ENCODE data around the gene SPAG8.

SPAG8 gene

DNA sequence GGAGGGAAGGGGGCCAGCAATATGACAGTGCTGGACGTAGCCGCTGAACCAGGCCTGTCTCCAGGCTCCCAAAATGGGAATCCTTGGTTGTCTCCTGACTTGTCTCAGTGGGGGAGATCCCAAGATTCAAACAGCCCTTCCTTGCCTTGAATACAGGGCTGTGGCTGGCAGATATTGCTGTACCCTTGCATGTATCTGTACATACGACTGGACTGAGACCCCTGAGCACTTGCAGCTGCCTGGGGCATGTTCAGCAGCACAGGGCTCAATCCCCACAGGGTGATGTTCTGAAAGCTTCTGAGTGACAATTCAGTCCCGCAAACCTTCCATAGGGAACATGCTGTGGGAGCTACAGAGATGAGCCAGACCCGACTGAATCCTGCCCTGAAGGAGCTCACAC, 44.8 kb upstream of the SPAG8 start:
- no peak overlapping the region for H3K4me3 ChIP-seq (ENCODE audit: low read depth, low read length)
- H3K27ac ChIP-seq = no peak overlapping the region
- no peaks in the 10 kb centered on the region for H3K9me3 ChIP-seq (ENCODE audit: severe bottlenecking)
- no peak for DNase-seq
- no peaks in the 10 kb centered on the region for H3K27me3 ChIP-seq (ENCODE audit: insufficient read depth, low read depth, severe bottlenecking)
- no peaks in the 10 kb centered on the region for H3K36me3 ChIP-seq
- TF ChIP-seq, protein P1, sequence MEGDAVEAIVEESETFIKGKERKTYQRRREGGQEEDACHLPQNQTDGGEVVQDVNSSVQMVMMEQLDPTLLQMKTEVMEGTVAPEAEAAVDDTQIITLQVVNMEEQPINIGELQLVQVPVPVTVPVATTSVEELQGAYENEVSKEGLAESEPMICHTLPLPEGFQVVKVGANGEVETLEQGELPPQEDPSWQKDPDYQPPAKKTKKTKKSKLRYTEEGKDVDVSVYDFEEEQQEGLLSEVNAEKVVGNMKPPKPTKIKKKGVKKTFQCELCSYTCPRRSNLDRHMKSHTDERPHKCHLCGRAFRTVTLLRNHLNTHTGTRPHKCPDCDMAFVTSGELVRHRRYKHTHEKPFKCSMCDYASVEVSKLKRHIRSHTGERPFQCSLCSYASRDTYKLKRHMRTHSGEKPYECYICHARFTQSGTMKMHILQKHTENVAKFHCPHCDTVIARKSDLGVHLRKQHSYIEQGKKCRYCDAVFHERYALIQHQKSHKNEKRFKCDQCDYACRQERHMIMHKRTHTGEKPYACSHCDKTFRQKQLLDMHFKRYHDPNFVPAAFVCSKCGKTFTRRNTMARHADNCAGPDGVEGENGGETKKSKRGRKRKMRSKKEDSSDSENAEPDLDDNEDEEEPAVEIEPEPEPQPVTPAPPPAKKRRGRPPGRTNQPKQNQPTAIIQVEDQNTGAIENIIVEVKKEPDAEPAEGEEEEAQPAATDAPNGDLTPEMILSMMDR (IDR thresholded peaks at IDR 0.05; ENCODE audit: low read depth, low read length) = no peak

DNA sequence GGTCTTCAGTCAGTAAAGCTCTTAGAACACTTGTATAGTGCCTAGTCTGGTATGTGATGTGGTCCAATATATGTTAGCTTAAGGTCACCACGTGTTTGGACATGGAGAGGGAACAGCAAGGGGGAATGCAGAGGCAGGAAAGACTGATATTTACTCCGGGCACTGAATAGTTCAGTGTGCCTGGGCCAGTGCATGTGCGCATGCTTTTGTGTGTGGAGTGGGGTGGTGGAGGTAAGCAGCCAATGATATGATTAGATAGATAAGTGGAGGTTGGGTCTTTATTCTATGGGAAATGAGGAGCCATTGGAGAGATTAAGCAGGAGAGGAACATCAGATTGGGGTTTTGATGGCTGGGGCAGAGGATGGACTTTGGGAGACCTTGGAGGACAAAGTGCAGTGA, 44.1 kb upstream of the SPAG8 start:
- Histone ChIP-seq H3K9me3 (ENCODE audit: severe bottlenecking) (no peaks in the 10 kb centered on the region), H3K27ac (no peak overlapping the region), H3K4me3 (ENCODE audit: low read depth, low read length) (no peak overlapping the region), H3K36me3 (no peaks in the 10 kb centered on the region), H3K27me3 (ENCODE audit: insufficient read depth, low read depth, severe bottlenecking) (no peaks in the 10 kb centered on the region)
- DNase-seq = no peak
- TF ChIP-seq, protein P1 (IDR thresholded peaks at IDR 0.05; ENCODE audit: low read depth, low read length) = no peak

DNA sequence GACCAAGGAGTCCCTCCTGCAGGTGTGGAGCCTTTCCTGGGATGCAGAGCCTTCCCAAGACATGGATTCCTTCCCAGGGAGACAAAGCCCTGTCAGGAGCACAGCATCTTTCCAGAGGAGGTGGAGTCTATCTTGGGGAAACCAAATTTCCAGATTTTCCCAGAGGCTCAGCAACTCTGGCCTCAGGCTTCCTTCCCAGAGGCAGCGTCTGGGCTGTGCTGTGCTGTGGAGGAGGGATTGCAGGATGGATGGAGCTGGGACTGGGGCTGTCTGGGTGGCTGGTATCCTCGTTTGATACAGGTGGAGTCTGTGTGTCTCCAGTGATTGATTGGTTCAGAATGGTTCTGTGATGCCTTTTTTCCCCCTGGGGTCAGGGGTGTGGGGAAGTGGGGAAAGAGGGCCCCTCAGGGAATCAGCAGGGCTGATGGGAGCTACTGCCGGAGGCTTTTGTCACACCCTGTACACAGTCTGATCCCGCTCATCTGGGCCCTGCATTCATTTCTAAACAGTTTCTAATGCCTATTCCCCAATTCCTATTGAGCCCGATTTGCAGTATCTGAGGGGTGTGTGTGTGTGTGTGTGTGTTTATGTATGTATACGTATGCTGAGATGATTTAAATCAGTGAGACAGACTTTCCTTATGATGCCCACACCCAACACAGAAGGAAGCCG, 42.2 kb upstream of the SPAG8 start:
- H3K4me3 ChIP-seq (ENCODE audit: low read depth, low read length) = no peak overlapping the region
- TF ChIP-seq, protein P1 (IDR thresholded peaks at IDR 0.05; ENCODE audit: low read depth, low read length) = no peak
- no peaks in the 10 kb centered on the region for H3K36me3 ChIP-seq
- no peaks in the 10 kb centered on the region for H3K9me3 ChIP-seq (ENCODE audit: severe bottlenecking)
- H3K27me3 ChIP-seq (ENCODE audit: insufficient read depth, low read depth, severe bottlenecking) = no peaks in the 10 kb centered on the region
- H3K27ac ChIP-seq = no peak overlapping the region
- DNase-seq = no peak

DNA sequence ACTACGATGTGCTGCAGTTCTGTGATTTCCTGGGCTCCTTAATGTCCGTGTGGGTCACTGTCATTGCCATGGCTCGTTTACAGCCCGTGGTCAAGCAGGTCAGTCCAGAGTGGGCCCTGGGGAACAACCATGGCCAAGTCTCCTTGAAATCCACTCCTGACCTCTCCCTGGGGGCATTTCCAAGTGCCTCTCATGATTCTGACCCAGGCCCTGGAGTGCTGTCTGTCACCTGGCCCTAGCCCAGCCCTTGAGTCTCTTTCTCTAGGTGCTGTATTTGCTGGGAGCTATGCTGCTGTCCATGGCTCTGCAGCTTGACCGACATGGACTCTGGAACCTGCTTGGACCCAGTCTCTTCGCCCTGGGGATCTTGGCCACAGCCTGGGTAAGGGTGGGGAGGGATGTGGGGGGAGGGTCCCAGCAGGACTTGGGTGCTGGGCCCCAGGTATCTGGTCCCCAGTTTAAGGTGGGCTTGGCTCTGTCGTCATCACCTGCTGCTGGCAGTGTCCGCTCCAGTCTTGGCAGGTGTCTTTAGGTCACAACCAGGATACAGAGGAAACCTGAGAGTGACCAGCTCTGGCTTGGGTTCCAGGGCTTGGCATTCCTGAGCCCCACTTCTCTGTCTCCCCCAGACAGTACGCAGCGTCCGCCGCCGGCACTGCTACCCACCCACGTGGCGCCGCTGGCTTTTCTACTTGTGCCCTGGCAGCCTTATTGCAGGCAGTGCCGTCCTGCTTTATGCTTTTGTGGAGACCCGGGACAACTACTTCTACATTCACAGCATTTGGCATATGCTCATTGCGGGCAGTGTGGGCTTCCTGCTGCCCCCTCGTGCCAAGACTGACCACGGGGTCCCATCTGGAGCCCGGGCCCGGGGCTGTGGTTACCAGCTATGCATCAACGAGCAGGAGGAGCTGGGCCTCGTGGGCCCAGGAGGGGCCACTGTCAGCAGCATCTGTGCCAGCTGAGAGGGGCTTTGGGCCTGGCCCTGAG, 41.1 kb upstream of the SPAG8 start:
- no peak overlapping the region for H3K4me3 ChIP-seq (ENCODE audit: low read depth, low read length)
- H3K27me3 ChIP-seq (ENCODE audit: insufficient read depth, low read depth, severe bottlenecking) = no peaks in the 10 kb centered on the region
- DNase-seq = no peak
- H3K9me3 ChIP-seq (ENCODE audit: severe bottlenecking) = no peaks in the 10 kb centered on the region
- TF ChIP-seq, protein P1 (IDR thresholded peaks at IDR 0.05; ENCODE audit: low read depth, low read length) = no peak
- H3K36me3 ChIP-seq = no peaks in the 10 kb centered on the region
- no peak overlapping the region for H3K27ac ChIP-seq

DNA sequence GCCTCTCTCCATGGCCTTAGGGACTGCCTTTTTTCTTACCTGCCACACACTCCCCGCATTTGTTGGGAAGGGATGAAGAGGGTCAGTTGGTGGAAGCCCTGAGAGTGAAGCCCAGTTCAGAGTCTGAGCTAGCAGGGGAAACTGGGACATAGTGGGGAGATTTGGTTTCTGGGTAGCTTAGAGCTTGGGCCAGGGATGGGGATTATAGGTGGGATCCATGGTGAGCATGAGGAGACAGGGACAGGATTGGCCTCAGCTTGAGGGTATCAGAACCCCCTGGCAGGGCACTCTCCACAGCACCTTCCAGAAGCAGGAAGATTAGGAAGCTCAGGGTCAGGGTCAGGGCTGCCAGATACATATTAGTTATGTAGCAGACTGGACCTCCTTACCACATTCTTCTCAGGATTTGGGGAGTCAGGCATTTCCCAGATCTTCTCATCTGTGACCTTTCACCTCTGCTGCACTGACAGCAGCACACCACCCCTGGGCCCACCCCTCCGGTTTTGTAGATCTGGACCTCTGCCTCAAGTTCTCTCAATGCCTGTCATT, 40.3 kb upstream of the SPAG8 start:
- H3K36me3 ChIP-seq = no peaks in the 10 kb centered on the region

More for the DNA sequence above, 40.3 kb upstream of the SPAG8 start:
- Histone ChIP-seq H3K9me3 (ENCODE audit: severe bottlenecking) (no peaks in the 10 kb centered on the region), H3K27me3 (ENCODE audit: insufficient read depth, low read depth, severe bottlenecking) (no peaks in the 10 kb centered on the region), H3K27ac (no peak overlapping the region), H3K4me3 (ENCODE audit: low read depth, low read length) (no peak overlapping the region)
- no peak for DNase-seq
- TF ChIP-seq, protein P1 (IDR thresholded peaks at IDR 0.05; ENCODE audit: low read depth, low read length) = no peak

Data from WERI-Rb-1 (cell line).